OCI-LY1 (cell line): Measurements from ENCODE around the gene SDK1.

Experiments
- EZH2 ChIP-seq: fragments of 200-600 bp; sonication (generic), shearing (Covaris generic); IDR thresholded peaks from 2 replicates; pipeline ENCODE4 v1.8.0; 2017; ENCODE audit warnings: borderline replicate concordance, mixed run types, mild to moderate bottlenecking, antibody characterized with exemption, low read length, moderate library complexity, mixed read lengths
- TF ChIP-seq, protein P1 (sequence below): fragments of 200-600 bp; sonication (generic), shearing (Covaris generic); IDR thresholded peaks from 2 replicates; pipeline ENCODE4 v1.5.1; 2017; ENCODE audit warnings: mild to moderate bottlenecking, antibody characterized with exemption, low read length, moderate library complexity, mixed read lengths

DNA sequence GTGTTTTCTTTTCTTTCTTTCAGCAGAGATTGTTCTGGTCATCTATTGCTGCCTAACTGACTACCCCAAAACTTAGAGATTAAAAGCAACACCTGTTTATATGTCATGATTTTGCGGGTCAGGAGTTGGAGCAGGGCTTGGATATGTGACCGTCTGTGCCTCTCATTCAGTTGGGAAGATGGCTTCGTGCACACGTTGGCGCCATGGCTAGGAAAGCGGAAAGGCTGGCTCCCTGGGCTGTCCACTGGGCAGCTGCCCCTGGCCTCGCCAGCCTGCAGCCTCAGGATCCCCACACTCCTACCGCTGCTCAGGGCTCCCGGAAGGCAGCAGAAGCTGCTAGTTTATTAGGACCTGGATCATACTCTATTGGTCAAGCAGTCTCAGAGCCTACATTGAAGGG, 742.9 kb downstream of the SDK1 start:
- TF ChIP-seq EZH2: no peak
- TF ChIP-seq, protein P1, sequence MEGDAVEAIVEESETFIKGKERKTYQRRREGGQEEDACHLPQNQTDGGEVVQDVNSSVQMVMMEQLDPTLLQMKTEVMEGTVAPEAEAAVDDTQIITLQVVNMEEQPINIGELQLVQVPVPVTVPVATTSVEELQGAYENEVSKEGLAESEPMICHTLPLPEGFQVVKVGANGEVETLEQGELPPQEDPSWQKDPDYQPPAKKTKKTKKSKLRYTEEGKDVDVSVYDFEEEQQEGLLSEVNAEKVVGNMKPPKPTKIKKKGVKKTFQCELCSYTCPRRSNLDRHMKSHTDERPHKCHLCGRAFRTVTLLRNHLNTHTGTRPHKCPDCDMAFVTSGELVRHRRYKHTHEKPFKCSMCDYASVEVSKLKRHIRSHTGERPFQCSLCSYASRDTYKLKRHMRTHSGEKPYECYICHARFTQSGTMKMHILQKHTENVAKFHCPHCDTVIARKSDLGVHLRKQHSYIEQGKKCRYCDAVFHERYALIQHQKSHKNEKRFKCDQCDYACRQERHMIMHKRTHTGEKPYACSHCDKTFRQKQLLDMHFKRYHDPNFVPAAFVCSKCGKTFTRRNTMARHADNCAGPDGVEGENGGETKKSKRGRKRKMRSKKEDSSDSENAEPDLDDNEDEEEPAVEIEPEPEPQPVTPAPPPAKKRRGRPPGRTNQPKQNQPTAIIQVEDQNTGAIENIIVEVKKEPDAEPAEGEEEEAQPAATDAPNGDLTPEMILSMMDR: no peak
